Anterior cingulate cortex (tissue), 58 donors: Measurements from ENCODE around the gene TES.
"Not testable (repeated sequence)": the region's sequence is repeated elsewhere in the genome, so short reads cannot be mapped to it uniquely, and the experiment has no call there.

Experiments
- DNase-seq, 58 donors: peaks; one replicate each; lab custom pipeline; 2025; lab: John Stamatoyannopoulos, UW

Gene TES

DNA sequence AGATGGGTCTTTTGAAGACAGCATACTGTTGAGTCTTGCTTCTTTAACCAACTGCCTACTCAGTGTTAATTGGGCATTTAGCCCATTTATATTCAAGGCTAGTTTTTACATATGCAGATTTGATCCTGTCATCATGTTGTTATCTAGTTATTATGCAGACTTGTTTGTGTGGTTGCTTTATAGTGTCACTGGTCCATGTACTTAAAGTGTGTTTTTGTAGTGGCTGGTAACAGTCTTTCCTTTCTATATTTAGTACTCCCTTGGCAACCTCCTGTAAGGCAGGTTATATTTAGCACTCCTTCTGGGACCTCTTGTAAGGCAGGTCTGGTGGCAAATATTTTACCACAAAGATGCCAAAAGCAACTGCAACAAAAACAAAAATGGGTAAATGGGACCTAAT, 66.7 kb downstream of the TES start:
- no peak for DNase-seq

DNA sequence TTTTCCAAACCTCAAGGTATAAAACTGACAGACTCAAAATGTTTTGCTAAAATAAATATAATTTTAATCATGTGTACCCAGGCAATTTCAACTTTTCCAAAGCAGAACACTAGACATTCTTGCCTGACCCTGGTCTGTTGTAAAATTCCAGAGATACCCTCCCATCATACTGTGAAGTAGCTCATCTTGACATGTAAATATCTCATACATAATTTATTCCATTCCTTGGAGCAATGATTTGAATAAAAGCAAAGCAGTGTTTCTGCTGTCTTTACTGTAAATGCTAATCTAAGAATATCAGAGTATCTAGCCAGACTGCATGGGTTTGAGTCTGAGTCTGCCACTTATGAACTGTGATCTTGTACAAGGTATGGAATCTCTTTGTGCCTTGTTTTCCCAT, 68.9 kb downstream of the TES start:
- no peak for DNase-seq

DNA sequence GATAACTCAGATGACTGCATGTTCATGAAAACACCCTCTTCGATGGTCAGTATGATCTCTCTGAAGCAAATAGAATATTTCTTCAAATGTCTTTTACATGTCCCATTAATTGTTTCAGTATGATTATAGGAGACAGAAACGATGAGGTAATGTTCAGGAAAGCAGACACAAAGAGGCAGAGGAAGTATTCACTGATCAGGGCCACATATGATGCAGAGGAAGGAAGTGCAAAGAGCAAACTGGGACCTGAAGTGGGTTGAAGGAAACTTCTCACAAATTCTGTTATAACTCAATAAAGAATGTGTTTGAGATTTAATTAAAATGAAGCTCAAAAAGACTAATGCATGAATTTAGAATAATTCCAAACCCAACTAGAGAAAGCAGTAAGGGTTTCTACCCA, 70.5 kb downstream of the TES start:
- DNase-seq: no peak

DNA sequence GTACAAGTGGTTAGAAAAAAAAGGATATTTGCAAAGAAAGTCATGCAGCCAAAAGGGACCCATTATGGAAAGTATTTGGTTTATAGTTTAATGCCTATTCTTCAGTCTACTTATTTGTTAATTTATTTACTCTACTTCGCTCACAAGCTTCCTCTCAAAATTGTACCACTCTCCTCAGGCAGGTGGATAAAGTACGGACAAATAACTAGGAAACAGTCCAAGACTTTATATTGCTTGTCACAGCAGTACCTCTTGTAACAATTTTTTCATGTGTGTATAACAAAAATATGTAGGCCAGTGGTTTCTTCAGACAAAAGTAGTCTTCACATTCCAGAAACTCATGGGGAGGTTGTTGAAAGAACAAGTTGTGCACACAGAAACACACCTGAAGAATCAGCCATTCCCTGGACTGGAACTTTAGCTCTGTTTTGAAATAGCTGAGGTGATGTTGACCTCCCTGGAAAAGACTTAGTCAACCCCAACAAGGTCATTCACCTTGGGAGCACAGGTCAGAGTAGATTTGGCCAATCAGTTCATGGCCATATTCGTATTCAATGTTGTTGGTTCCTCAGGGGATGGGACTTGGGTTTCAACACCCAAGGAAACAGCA, 73.4 kb downstream of the TES start:
- no peak for DNase-seq

DNA sequence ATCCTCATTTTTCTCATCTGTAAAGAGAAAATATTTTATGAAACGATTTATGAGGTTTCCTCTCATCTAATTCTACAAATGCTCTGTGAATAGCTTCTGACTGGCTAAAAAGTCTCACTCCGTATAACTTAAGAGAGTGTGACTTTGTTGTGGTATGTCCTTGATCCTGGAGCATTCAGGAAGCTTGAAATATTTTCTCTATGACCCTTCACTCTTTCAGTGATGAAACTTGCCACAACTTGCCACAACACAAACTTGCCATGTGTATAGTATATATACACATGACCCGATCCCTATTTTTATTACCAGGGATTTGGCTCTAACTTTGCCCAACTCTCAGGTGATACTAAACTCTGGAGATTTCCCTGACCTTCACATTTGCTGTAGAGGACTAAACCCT, 74.1 kb downstream of the TES start:
- DNase-seq: no peak

DNA sequence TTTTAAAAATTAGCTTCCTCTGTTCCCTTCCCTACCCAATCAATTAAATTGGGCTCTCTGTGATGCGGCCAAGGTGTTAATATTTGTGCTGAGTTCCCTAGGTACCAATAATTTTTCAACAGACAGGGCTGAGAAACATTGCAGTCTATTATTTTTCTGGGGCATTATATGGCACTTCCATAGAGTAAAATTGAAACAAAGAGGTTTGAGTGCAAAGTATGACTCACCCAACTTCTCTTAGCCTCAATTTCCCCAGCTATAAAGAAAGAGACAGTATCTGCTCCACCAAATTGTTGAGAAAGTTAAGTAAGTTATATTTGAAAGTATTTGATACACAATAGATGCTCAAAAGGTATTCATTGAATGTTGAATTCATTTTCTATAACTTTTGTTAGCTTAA, 74.9 kb downstream of the TES start:
- no peak for DNase-seq

DNA sequence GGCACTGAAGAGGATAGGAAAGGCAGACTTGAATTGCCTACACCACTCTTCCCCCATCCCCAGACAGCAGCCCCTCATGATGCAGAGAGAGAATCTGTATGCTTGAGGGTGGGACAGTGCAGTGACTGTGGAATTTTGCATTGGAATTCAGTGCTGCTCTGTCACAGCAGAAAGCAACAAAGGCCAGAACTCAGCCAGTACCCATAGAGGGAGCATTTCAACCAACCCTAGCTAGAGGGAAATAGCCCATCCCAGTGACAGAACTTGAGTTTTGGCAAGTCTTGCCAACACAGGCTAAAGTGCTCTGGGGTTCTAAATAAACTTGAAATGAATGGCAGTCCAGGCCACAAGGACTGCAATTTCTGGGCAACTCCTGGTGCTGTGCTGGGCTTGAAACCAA, 80.4 kb downstream of the TES start:
- DNase-seq: no peak

DNA sequence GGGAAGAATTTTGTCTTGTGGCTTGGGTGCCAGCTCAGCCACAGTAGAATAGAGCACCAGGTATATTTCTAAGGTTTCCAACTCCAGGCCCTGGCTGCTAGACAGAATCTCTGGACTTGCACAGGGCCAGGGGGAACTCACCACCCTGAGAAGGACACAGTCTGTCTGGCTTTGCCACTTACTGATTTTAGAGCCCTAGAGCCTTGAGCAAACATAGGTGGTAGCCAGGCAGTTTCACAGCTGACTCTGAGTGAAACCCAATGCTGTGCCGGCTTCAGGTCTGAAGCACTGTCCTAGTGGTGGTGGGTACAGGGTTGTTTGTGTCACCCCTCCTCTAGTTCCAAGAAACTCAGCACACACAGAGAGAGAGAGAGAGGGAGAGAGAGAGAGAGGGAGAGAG, 81.6 kb downstream of the TES start:
- no peak for DNase-seq

DNA sequence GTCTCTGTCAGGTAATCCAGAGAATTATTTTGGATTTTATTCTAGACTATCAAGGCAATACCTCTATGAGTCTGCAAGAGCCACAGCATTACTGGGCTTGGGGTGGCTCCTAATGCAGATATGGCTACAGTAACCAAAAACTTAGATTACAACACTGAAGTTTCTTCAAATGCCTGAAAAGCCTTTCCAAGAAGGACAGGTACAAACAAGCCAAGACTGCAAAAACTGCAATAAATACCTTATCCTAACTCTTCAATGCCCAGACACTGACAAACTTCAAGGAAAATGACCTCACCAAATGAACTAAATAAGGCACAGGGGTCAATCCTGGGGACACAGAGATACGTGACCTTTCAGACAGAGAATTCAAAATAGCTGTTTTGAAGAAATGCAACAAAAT, 82.0 kb downstream of the TES start:
- no peak for DNase-seq

DNA sequence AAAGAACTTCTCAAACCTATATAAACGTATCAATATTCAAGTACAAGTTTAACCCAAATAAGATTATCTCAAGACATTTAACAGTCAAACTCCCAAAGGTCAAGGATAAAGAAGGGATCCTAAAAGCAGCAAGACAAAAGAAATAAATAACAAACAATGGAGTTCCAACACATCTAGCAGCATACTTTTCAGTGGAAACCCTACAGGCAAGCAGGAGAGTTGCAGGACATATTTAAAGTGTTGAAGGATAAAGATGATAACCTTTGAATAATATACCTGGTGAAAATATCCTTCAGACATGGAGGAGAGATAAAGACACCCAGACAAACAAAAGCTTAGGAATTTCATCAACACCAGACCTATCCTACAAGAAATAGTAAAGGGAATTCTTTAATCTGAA, 82.8 kb downstream of the TES start:
- no peak for DNase-seq

DNA sequence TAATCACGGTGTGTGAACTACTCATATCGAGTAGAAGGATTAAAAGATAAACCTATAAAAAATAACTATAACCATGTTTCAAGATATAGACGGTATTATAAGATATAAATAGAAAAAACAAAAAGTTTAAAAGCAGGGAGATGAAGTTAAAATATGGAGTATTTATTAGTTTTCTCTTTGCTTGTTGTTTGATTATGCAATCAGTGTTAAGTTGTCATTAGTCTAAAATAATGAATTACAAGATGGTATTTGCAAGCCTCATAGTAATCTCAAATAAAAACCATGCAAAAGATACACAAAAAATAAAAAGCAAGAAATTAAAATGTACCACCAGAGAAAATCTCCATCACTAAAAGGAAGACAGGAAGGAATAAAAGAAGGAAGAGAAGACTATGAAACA, 83.3 kb downstream of the TES start:
- no peak for DNase-seq

DNA sequence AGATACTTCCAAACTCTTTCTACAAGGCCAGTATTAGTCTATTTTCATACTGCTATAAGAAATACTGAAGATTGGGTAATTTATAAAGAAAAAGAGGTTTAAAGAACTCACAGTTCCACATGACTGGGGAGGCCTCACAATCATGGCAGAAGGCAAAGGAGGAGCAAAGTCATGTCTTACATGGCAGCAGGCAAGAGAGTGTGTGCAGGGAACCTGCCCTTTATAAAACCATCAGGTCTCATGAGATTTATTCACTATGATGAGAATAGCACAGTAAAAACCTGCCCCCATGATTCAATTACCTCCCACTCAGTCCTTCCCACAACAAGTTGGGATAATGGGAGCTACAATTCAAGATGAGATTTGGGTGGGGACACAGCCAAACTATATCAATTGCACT, 85.6 kb downstream of the TES start:
- DNase-seq: not testable (repeated sequence)

DNA sequence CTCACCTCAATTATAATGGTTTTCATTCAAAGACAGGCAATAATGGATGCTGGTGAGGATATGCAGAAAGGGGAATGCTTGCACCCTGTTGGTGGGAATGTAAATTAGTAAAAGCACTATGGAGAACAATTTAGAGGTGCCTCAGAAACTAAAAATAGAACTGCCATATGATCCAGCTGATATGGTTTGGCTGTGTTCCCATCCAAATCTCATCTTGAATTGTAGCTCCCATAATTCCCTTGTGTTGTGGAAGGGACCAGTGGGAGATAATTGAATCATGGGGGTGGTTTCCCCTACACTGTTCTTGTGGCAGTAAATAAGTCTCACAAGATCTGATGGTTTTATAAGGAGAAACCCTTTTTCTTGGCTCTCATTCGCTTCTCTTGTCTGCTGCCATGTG, 87.7 kb downstream of the TES start:
- no peak for DNase-seq

DNA sequence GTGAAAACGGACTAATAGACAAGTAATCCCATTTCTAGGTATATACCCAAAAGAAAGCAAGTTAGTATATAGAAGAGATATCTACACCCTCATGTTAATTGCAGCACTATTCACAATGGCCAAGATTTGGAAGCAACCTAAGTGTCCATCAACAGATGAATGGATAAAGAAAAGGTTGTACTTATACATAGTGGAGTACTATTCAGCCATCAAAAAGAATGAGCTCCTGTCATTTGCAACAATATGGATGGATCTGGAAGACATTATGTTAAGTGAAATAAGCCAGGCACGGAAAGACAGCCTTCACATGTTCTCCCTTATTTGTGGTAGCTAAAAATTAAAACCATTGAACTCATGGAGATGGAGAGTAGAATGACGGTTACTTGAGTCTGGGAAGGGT, 88.2 kb downstream of the TES start:
- no peak for DNase-seq

DNA sequence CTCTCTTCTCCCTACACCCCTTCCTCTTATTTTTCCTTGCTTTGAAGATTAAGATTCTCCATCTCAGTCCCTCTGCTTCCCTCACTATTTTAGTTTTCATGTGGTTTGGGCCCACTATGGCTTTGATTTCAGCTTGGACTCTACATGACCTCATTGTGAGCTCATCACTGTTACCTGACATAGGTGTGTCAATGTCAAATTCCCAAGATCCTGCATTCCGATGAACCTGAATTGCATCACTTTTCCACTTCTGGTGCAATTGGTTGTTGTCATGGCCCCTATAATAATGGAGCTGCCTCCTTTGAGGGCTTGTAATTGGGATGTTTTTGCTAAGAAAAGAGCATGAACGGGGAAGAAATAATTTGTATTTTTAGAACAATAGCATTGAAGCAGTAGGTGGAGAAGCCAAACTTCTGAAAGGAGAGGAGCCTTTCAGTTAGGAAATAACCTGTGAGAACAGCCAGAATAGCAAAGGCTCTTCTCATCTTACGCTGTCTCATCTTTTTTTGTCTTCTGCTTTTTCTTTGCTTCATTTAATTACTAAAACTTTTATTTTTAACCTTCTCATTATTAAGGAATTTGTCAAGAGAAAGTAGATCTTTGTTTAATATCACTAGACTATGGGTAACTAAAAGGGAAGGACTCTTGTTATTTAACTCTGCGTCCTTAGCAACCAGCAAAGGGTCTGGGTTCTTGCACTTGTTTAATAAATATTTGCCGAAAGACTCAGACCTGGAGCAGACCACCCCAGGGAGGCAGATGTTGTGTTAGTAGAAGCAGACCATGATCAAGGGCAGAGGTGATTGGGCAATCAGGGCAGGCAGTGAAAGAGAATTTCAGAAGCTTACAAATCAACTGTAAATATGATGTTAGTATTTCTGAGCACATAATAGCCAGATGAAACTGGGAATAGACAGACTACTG, 95.4 kb downstream of the TES start:
- DNase-seq: no peak

DNA sequence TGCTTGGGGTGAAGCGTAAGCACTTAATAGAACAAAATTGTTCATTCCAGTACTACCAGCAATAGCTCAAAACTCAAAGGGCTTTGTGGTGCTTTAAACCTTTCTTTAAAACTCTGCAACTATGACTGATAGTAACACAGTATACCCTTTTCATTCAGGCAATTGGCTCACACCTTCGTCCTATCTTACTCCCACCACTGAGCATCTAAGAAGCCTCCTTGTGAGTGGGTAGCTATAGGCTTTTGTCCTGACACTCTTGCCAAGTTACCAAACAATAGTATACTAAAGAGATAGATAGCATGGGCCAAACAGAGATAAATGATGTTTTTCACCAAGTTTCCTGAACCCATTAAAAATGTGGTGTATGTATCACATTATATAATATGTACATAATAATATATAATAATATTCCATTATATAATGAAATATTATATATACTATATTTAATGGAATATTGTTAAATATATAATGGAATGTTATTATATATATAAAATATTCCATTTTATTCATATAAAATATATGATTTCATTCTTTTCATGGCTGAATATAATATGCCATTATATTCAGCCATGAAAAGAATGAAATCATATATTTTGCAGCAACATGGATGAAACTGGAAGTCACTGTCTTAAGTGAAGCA, 96.2 kb downstream of the TES start:
- DNase-seq: no peak

DNA sequence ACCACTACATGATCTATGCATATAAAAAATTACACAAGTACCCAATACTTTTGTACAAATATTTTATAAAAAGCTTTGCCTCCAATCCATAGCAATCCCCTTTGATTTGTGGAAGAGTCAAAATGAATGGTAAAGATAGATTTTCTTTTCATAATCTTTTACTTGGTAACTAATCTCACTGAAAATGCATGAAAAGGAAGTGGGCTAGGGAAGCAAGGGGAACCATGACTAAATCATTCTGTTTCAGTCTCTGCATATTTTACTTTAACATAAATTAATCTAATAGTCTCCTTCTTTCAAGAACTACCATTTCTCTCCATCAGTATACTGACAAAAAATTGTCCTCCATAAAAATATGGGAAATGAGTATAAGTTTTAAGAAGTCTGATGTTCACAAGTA, 96.9 kb downstream of the TES start:
- no peak for DNase-seq
